GM12878 (cell line): ENCODE measurements around the gene SLC38A9. TPM values are rescaled to one million over a fixed set of nuclear protein-coding genes. Genes with fewer than 3 reads are reported as not detected.

Experiments used
- ATAC-seq: fragments of 200-7000 bp; cut with Tn5 transposase; 3 replicates; pipeline ENCODE4 v1.9.1; 2020; ENCODE audit warnings: mild to moderate bottlenecking, moderate library complexity
- BruUV-seq: library from RNA; stranded (reverse); fragments of 400-500 nt; replicated peaks from 2 replicates; lab custom pipeline; 2021; lab: Mats Ljungman, UMichigan
- CTCF ChIA-PET: fragments of 300-600 bp; sonication (Branson Sonifier 250); formaldehyde crosslinking; extraction: SDS; loops from one replicate; lab custom pipeline; 2021; ENCODE audit warnings: inconsistent platforms; lab: Yijun Ruan, JAX
- POLR2A ChIA-PET: fragments of 350-600 bp; formaldehyde crosslinking; extraction: SDS; loops from one replicate; lab custom pipeline; 2021; ENCODE audit warnings: inconsistent platforms; lab: Charles Lee
- RAD21 ChIA-PET: fragments of 300-600 bp; sonication (Branson Sonifier 250); formaldehyde crosslinking; loops from one replicate; lab custom pipeline; 2023; ENCODE audit warnings: antibody characterized with exemption; ENCODE audit not compliant: unreplicated experiment; lab: Charles Lee
- SMC1A ChIA-PET: fragments of 300-600 bp; sonication (Branson Sonifier 250); formaldehyde crosslinking; loops from one replicate; lab custom pipeline; 2023; ENCODE audit not compliant: unreplicated experiment, uncharacterized antibody; lab: Charles Lee
- DNase-seq: peaks from one replicate; pipeline ENCODE4 v3.0.0-alpha.2; 2011; ENCODE audit warnings: low read depth, low spot score
- FAIRE-seq: peaks from 3 replicates; lab custom pipeline; 2011; peaks lifted over from hg19 to GRCh38; lab: Jason Lieb, UNC
- H2AFZ ChIP-seq: 2 replicates; pipeline ENCODE4 v1.6.0; 2011; ENCODE audit warnings: low read depth, low read length, control low read depth; ENCODE audit not compliant: control insufficient read depth
- H3K27ac ChIP-seq: 2 replicates; pipeline ENCODE4 v1.5.1; 2011; ENCODE audit warnings: control low read depth; ENCODE audit not compliant: control insufficient read depth, insufficient read depth
- H3K27me3 ChIP-seq, 2 experiments: replicated peaks in 1 of 2; 2 replicates each; pipeline versions ENCODE4 v1.6.0 to v1.6.1; 2011; ENCODE audit warnings: low read length in 1 of 2; ENCODE audit not compliant: control insufficient read depth in 2 of 2, insufficient read depth in 2 of 2
- H3K36me3 ChIP-seq, 2 experiments: 2 replicates each; pipeline ENCODE4 v1.5.1; 2011; ENCODE audit warnings: low read length in 1 of 2; ENCODE audit not compliant: control insufficient read depth in 2 of 2, insufficient read depth in 2 of 2
- H3K4me1 ChIP-seq: 2 replicates; pipeline ENCODE4 v1.6.1; 2011; ENCODE audit warnings: mild to moderate bottlenecking, low read length, moderate library complexity, mixed read lengths; ENCODE audit not compliant: control insufficient read depth, insufficient read depth
- H3K4me2 ChIP-seq: 2 replicates; pipeline ENCODE4 v1.6.0; 2011; ENCODE audit warnings: control low read depth; ENCODE audit not compliant: control insufficient read depth, insufficient read depth
- H3K4me3 ChIP-seq: fragments of 200-600 bp; sonication (generic); 2 replicates; pipeline ENCODE4 v1.5.1; 2016
- H3K79me2 ChIP-seq: 2 replicates; pipeline ENCODE4 v1.6.0; 2011; ENCODE audit warnings: low read length; ENCODE audit not compliant: control insufficient read depth, insufficient read depth
- H3K9ac ChIP-seq: 2 replicates; pipeline ENCODE4 v1.8.0; 2011; ENCODE audit warnings: low read length, control low read depth, mixed read lengths; ENCODE audit not compliant: control insufficient read depth, insufficient read depth
- H3K9me3 ChIP-seq: replicated peaks from 3 replicates; pipeline ENCODE4 v1.5.1; 2011; ENCODE audit warnings: mild to moderate bottlenecking, low read length; ENCODE audit not compliant: control insufficient read depth, insufficient read depth
- H4K20me1 ChIP-seq: 2 replicates; pipeline ENCODE4 v1.6.0; 2011; ENCODE audit not compliant: control insufficient read depth, insufficient read depth
- ATF7 ChIP-seq: fragments of 450-650 bp; IDR thresholded peaks from 2 replicates; pipeline ENCODE4 v1.6.1; 2016; ENCODE audit warnings: low read depth, mild to moderate bottlenecking
- CBX3 ChIP-seq: fragments of 200-600 bp; sonication (generic); IDR thresholded peaks from 2 replicates; pipeline ENCODE4 v1.6.1; 2016; ENCODE audit warnings: low read depth, borderline replicate concordance
- CREM ChIP-seq: IDR thresholded peaks from 2 replicates; pipeline ENCODE4 v1.6.1; 2014; ENCODE audit warnings: antibody characterized with exemption, low read depth
- EED ChIP-seq: sonication (generic); IDR thresholded peaks from 2 replicates; pipeline ENCODE4 v1.6.1; 2016; ENCODE audit warnings: antibody characterized with exemption, low read depth
- FOS ChIP-seq: IDR thresholded peaks from 3 replicates; pipeline ENCODE4 v1.6.1; 2011; ENCODE audit warnings: borderline replicate concordance; ENCODE audit not compliant: insufficient read length; ENCODE audit errors: extremely low read depth
- JUNB ChIP-seq: IDR thresholded peaks from 2 replicates; pipeline ENCODE4 v1.6.1; 2016; ENCODE audit warnings: antibody characterized with exemption, mild to moderate bottlenecking
- KAT2A ChIP-seq: conservative IDR thresholded peaks from 2 replicates; pipeline ENCODE4 v1.6.1; 2011; ENCODE audit warnings: low read depth, low read length; ENCODE audit not compliant: control insufficient read depth
- MYC ChIP-seq: IDR thresholded peaks from 2 replicates; pipeline ENCODE4 v1.6.1; 2011; ENCODE audit warnings: mild to moderate bottlenecking, low read length, moderate library complexity, inconsistent platforms; ENCODE audit not compliant: insufficient read depth, insufficient replicate concordance, insufficient read length, severe bottlenecking
- RUNX3 ChIP-seq: IDR thresholded peaks from 2 replicates; pipeline ENCODE4 v1.6.1; 2012; ENCODE audit warnings: low read length, inconsistent platforms
- TCF12 ChIP-seq: IDR thresholded peaks from 2 replicates; pipeline ENCODE4 v1.6.1; 2011; ENCODE audit warnings: low read depth, mild to moderate bottlenecking, low read length
- ZNF217 ChIP-seq: fragments of 450-650 bp; IDR thresholded peaks from 2 replicates; pipeline ENCODE4 v1.6.1; 2017; ENCODE audit warnings: antibody characterized with exemption, mild to moderate bottlenecking
- WGBS: methylation state at CpG from one replicate; pipeline ENCODE4 v1.1.6; 2016; ENCODE audit warnings: low lambda C conversion rate; ENCODE audit not compliant: insufficient replicate concordance, insufficient coverage; ENCODE audit errors: missing lambda C conversion rate; 5-methylcytosine and 5-hydroxymethylcytosine counted together
- in situ Hi-C: fragments of 300-500 bp; cut with MboI; formaldehyde crosslinking; loops from 9 replicates; pipeline ENCODE4 v1.14.3; 2018; ENCODE audit warnings: mixed read lengths
- intact Hi-C: fragments of 100-400 bp; cut with micrococcal nuclease; formaldehyde crosslinking; loops from one replicate; pipeline ENCODE4 v1.14.2; 2022; ENCODE audit not compliant: unreplicated experiment
- polyA plus RNA-seq, 11 experiments: library from polyadenylated mRNA; depleted of rRNA in 4 of 11; unstranded in 6 of 11; stranded (reverse) in 5 of 11; fragments of >200 nt; fragmentation: Nextera tagmentation in 4 of 11; fragmentation: Illumina TruSeq in 1 of 11; extraction: Ambion mirVana in 4 of 11; extraction: Trizol in 1 of 11; gene quantifications; 1 replicate in 1 of 11; 2 replicates in 10 of 11; pipeline versions ENCODE4 v1.2.1 to v1.2.3, GENCODE V29; 2011 to 2016; ENCODE audit warnings: inconsistent platforms in 2 of 11, missing spikeins in 2 of 11, low read depth in 1 of 11
- total RNA-seq, 4 experiments: library from RNA; depleted of rRNA in 3 of 4; stranded (reverse); fragments of >200 nt in 3 of 4; fragmentation: Illumina TruSeq in 1 of 4; extraction: Trizol in 1 of 4; gene quantifications; 2 replicates each; pipeline versions ENCODE4 v1.2.1 to v1.2.3, GENCODE V29; 2013 to 2021
- TF ChIP-seq, protein P1 (sequence below): fragments of 450-650 bp; formaldehyde crosslinking; IDR thresholded peaks from 2 replicates; pipeline ENCODE4 v1.5.0; 2022; ENCODE audit warnings: mild to moderate bottlenecking, missing genetic modification characterization

SLC38A9 gene
- total and polyA plus RNA-seq, 10 of the 15 experiments (the other 5 are each of a cell fraction or from before 2014, with no cell fraction given) = 8.5 to 35.1 (median 23.0) TPM

DNA sequence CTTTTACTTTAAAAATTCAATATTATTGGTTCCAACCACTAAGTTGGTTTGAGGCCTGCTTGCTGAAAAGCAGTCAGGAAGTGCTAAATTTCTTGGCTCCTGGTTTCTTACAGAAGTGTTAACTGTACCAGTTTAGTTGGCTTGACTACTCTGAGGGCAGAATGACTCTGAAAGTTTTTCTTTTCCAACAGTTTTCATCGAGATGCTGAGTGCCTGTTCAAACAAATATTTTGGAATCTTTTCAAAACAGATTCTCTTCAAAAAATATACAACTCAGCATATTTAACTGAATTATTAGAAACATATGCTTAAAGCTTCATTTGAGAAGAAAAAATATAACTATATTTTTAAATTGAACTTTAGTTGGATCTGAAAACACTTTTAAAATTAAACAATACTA is 37.0 kb downstream of the SLC38A9 start:
- no peak overlapping the region for H3K4me3 ChIP-seq
- CTCF ChIA-PET = interaction anchor here (0.6 to 1.3 kb wide), 5 partner anchors 15 to 503 kb away, joined by 3 to 5 read pairs (median 3); no protein-coding TSS in a partner anchor
- H3K4me2 ChIP-seq = no peak overlapping the region
- in situ Hi-C loops = no loop called here
- TF ChIP-seq EED (no peak), ZNF217 (no peak), CBX3 (no peak), RUNX3 (no peak), KAT2A (no peak), JUNB (no peak), CREM (no peak), TCF12 (no peak), MYC (no peak), ATF7 (no peak), FOS (no peak)
- TF ChIP-seq, protein P1, sequence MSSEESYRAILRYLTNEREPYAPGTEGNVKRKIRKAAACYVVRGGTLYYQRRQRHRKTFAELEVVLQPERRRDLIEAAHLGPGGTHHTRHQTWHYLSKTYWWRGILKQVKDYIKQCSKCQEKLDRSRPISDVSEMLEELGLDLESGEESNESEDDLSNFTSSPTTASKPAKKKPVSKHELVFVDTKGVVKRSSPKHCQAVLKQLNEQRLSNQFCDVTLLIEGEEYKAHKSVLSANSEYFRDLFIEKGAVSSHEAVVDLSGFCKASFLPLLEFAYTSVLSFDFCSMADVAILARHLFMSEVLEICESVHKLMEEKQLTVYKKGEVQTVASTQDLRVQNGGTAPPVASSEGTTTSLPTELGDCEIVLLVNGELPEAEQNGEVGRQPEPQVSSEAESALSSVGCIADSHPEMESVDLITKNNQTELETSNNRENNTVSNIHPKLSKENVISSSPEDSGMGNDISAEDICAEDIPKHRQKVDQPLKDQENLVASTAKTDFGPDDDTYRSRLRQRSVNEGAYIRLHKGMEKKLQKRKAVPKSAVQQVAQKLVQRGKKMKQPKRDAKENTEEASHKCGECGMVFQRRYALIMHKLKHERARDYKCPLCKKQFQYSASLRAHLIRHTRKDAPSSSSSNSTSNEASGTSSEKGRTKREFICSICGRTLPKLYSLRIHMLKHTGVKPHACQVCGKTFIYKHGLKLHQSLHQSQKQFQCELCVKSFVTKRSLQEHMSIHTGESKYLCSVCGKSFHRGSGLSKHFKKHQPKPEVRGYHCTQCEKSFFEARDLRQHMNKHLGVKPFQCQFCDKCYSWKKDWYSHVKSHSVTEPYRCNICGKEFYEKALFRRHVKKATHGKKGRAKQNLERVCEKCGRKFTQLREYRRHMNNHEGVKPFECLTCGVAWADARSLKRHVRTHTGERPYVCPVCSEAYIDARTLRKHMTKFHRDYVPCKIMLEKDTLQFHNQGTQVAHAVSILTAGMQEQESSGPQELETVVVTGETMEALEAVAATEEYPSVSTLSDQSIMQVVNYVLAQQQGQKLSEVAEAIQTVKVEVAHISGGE = no peak
- TF ChIP-seq, all 136 proteins: peak for 0
- intact Hi-C loops = no loop called here
- Histone ChIP-seq H2AFZ (no peak overlapping the region), H3K27ac (no peak overlapping the region; the same call in 1 of the 2 replicates), H3K79me2 (no peaks in the 10 kb centered on the region), H3K4me1 (no peaks in the 10 kb centered on the region), H3K9ac (no peak overlapping the region), H3K27me3 (no peaks in the 10 kb centered on the region), H3K36me3 (no peaks in the 10 kb centered on the region; a peak in 1 of 4 replicates), H3K9me3 (no peaks in the 10 kb centered on the region; the same call in 2 of the 3 replicates), H4K20me1 (no peaks in the 10 kb centered on the region)
- ChIA-PET POLR2A (no interaction called here), RAD21 (interaction anchor here (1.1 kb wide), 1 partner anchor 17 kb away, joined by 3 read pairs; no protein-coding TSS in a partner anchor), SMC1A (interaction anchor here (0.7 to 1.2 kb wide), 2 partner anchors 11 to 17 kb away, joined by 3 to 4 read pairs; no protein-coding TSS in a partner anchor)
- no peak for DNase-seq
- no peak for FAIRE-seq
- BruUV-seq = no TSS peak
- ATAC-seq = no peak
- 31% methylated on average over 1 of the region's 1 CpG for WGBS
